ENCODE measurements around the gene TAB2. TPM values are rescaled to one million over a fixed set of nuclear protein-coding genes. Genes with fewer than 3 reads are reported as not detected.

The TAB2 gene
- total and polyA plus RNA-seq, 9 of the 15 experiments (the other 6 are each of a cell fraction or from before 2014, with no cell fraction given) = 9.1 to 38.3 (median 18.6) TPM

GRCh38 chr6:149357726-149358538, 40.4 kb downstream of the TAB2 start (continued):
- TF ChIP-seq POLR2AphosphoS2 (IDR thresholded peaks at IDR 0.05; ENCODE audit: low read length) (no peak), BACH1 (tag; IDR thresholded peaks at IDR 0.05) (peak; percentile 88; the same call in 1 of the 2 replicates), ZNF436 (CRISPR knock-in tag; IDR thresholded peaks at IDR 0.05) (no peak), POLR3A (IDR thresholded peaks at IDR 0.05; ENCODE audit: borderline replicate concordance, extremely low read depth, insufficient read depth, insufficient read length) (peak; percentile 19), ZNF668 (CRISPR knock-in tag; IDR thresholded peaks at IDR 0.05) (no peak), HDAC1 (IDR thresholded peaks at IDR 0.05) (peak in 1 of 2 experiments; percentile 33; a peak in 1 of 4 replicates), DPF2 (IDR thresholded peaks at IDR 0.05) (peak; percentile 53), MYC (IDR thresholded peaks at IDR 0.05; ENCODE audit: low read depth, low read length) (no peak), MYC (CRISPR knock-in tag; IDR thresholded peaks at IDR 0.05; ENCODE audit: borderline replicate concordance, low read depth) (no peak), ZNF316 (IDR thresholded peaks at IDR 0.05) (peak; percentile 98), MTA3 (IDR thresholded peaks at IDR 0.05; ENCODE audit: borderline replicate concordance) (no peak), MAFK (IDR thresholded peaks at IDR 0.05; ENCODE audit: low read length) (peak; percentile 90), SMARCA4 (IDR thresholded peaks at IDR 0.05) (peak; percentile 56; the same call in 1 of the 2 replicates), MNT (conservative IDR thresholded peaks at IDR 0.05) (0 out of 4 replicates have a peak, but pooled peaks of 1 of the 2 experiments have one; percentile 23), MYNN (IDR thresholded peaks at IDR 0.05) (no peak), MYNN (CRISPR knock-in tag; IDR thresholded peaks at IDR 0.05) (no peak), MAFG (tag; conservative IDR thresholded peaks at IDR 0.05) (peak; percentile 98), ZNF609 (CRISPR knock-in tag; IDR thresholded peaks at IDR 0.05; ENCODE audit: borderline replicate concordance) (no peak), ARID1B (IDR thresholded peaks at IDR 0.05) (peak; percentile 69), CBFA2T3 (IDR thresholded peaks at IDR 0.05) (peak; percentile 30), RBM39 (optimal IDR thresholded peaks at IDR 0.05; ENCODE audit: low read depth, low read length) (no peak), LCOR (CRISPR knock-in tag; IDR thresholded peaks at IDR 0.05) (no peak), HNRNPUL1 (IDR thresholded peaks at IDR 0.05; ENCODE audit: low read length) (no peak), NEUROD1 (IDR thresholded peaks at IDR 0.05; ENCODE audit: borderline replicate concordance, low read depth, low read length, partially characterized antibody) (no peak), RAD51 (IDR thresholded peaks at IDR 0.05; ENCODE audit: borderline replicate concordance, low read depth) (no peak), BRD9 (IDR thresholded peaks at IDR 0.05; ENCODE audit: low read depth, partially characterized antibody) (no peak)
